ENCODE measurements around the gene CSGALNACT2. TPM values are rescaled to one million over a fixed set of nuclear protein-coding genes. Genes with fewer than 3 reads are reported as not detected.

The CSGALNACT2 gene
- polyA plus RNA-seq, 1 of the 3 experiments (the other 2 are of a cell fraction) = 11.5 TPM

GRCh38 chr10:43209074-43209455, 70.8 kb downstream of the CSGALNACT2 start:
- H3K4me1 ChIP-seq (ENCODE audit: control insufficient read depth in 1 of 2, insufficient read depth in 2 of 2, low read depth in 1 of 2, low read length in 1 of 2) = peaks cover 0 to 4% of the 10 kb centered on the region in 2 experiments; a peak in 1 of 4 replicates
- CTCF ChIA-PET = no interaction called here

GRCh38 chr10:43209651-43210141, 71.5 kb downstream of the CSGALNACT2 start:
- Histone ChIP-seq H3K4me2 (no peak overlapping the region), H3K36me3 (replicated peaks in 1 of 2; ENCODE audit: control insufficient read depth in 1 of 2, insufficient read depth in 2 of 2, low read length in 1 of 2) (no peaks in the 10 kb centered on the region), H4K20me1 (ENCODE audit: insufficient read depth) (no peaks in the 10 kb centered on the region), H3K27ac (ENCODE audit: low read depth in 2 of 2, low read length in 1 of 2) (no peak overlapping the region), H2AFZ (ENCODE audit: low read depth) (no peak overlapping the region), H3K9me3 (no peaks in the 10 kb centered on the region), H3K9ac (no peak overlapping the region), H3F3A (replicated peaks; ENCODE audit: insufficient read depth) (no peaks in the 10 kb centered on the region), H3K79me2 (ENCODE audit: insufficient read depth) (no peaks in the 10 kb centered on the region), H3K9me2 (no peaks in the 10 kb centered on the region), H3K27me3 (ENCODE audit: insufficient read depth) (no peaks in the 10 kb centered on the region), H3K4me1 (ENCODE audit: control insufficient read depth in 1 of 2, insufficient read depth in 2 of 2, low read depth in 1 of 2, low read length in 1 of 2) (peaks cover 0 to 4% of the 10 kb centered on the region in 2 experiments; a peak in 1 of 4 replicates), H3K4me3 (ENCODE audit: low read depth in 2 of 2, low read length in 1 of 2) (no peak overlapping the region)
- POLR2A ChIA-PET = no interaction called here
- WGBS (ENCODE audit: low lambda C conversion rate) = 33% methylated on average over 1 of the region's 5 CpGs
- CTCF ChIA-PET = no interaction called here
- DNase-seq = no peak
- no peak for TF ChIP-seq TCF12 (IDR thresholded peaks at IDR 0.05)
- no peak for TF ChIP-seq ELF1 (IDR thresholded peaks at IDR 0.05)
- no peak for TF ChIP-seq EZH2phosphoT487 (IDR thresholded peaks at IDR 0.05; ENCODE audit: borderline replicate concordance, low read depth)
- no peak for TF ChIP-seq SIN3A (IDR thresholded peaks at IDR 0.05; ENCODE audit: borderline replicate concordance, low read depth, low read length)
- TF ChIP-seq USF2 (IDR thresholded peaks at IDR 0.05; ENCODE audit: borderline replicate concordance, low read depth, low read length) = no peak
- no peak for TF ChIP-seq CTCF (IDR thresholded peaks at IDR 0.05)
- TF ChIP-seq GATA2 (CRISPR knock-in tag; IDR thresholded peaks at IDR 0.05) = no peak
- no peak for TF ChIP-seq RCOR1 (IDR thresholded peaks at IDR 0.05; ENCODE audit: low read length)
- TF ChIP-seq, protein P1, sequence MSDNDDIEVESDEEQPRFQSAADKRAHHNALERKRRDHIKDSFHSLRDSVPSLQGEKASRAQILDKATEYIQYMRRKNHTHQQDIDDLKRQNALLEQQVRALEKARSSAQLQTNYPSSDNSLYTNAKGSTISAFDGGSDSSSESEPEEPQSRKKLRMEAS (IDR thresholded peaks at IDR 0.05; ENCODE audit: low read depth) = no peak
- TF ChIP-seq YY1 (IDR thresholded peaks at IDR 0.05; ENCODE audit: low read depth) = no peak
- no peak for TF ChIP-seq NFIC (IDR thresholded peaks at IDR 0.05; ENCODE audit: borderline replicate concordance)

More at GRCh38 chr10:43209074-43209455, 70.8 kb downstream of the CSGALNACT2 start:
- Histone ChIP-seq H3K79me2 (ENCODE audit: insufficient read depth) (no peaks in the 10 kb centered on the region), H4K20me1 (ENCODE audit: insufficient read depth) (no peaks in the 10 kb centered on the region), H3F3A (replicated peaks; ENCODE audit: insufficient read depth) (no peaks in the 10 kb centered on the region), H3K27ac (ENCODE audit: low read depth in 2 of 2, low read length in 1 of 2) (no peak overlapping the region), H2AFZ (ENCODE audit: low read depth) (no peak overlapping the region), H3K4me3 (ENCODE audit: low read depth in 2 of 2, low read length in 1 of 2) (no peak overlapping the region), H3K27me3 (ENCODE audit: insufficient read depth) (no peaks in the 10 kb centered on the region), H3K36me3 (replicated peaks in 1 of 2; ENCODE audit: control insufficient read depth in 1 of 2, insufficient read depth in 2 of 2, low read length in 1 of 2) (no peaks in the 10 kb centered on the region), H3K9ac (no peak overlapping the region), H3K9me2 (no peaks in the 10 kb centered on the region), H3K9me3 (no peaks in the 10 kb centered on the region), H3K4me2 (no peak overlapping the region)
- 83% methylated on average over 5 of the region's 7 CpGs for WGBS (ENCODE audit: low lambda C conversion rate)
- DNase-seq = no peak
- TF ChIP-seq, protein P2, sequence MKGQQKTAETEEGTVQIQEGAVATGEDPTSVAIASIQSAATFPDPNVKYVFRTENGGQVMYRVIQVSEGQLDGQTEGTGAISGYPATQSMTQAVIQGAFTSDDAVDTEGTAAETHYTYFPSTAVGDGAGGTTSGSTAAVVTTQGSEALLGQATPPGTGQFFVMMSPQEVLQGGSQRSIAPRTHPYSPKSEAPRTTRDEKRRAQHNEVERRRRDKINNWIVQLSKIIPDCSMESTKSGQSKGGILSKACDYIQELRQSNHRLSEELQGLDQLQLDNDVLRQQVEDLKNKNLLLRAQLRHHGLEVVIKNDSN (IDR thresholded peaks at IDR 0.05; ENCODE audit: borderline replicate concordance, low read depth) = no peak
- TF ChIP-seq FOXJ3 (CRISPR knock-in tag; IDR thresholded peaks at IDR 0.05) (no peak), NFIC (IDR thresholded peaks at IDR 0.05; ENCODE audit: borderline replicate concordance) (no peak), MEF2A (IDR thresholded peaks at IDR 0.05; ENCODE audit: borderline replicate concordance, low read depth) (no peak), ELF1 (IDR thresholded peaks at IDR 0.05) (no peak), EP300 (IDR thresholded peaks at IDR 0.05; ENCODE audit: borderline replicate concordance in 1 of 2, low read depth in 1 of 2, low read length in 1 of 2) (no peak), EZH2phosphoT487 (IDR thresholded peaks at IDR 0.05; ENCODE audit: borderline replicate concordance, low read depth) (no peak), PBX3 (IDR thresholded peaks at IDR 0.05) (no peak), JUND (IDR thresholded peaks at IDR 0.05) (no peak)
- POLR2A ChIA-PET = no interaction called here

Measured in SK-N-SH (cell line).